Measurements from ENCODE around the gene PES1.

GRCh38 chr22:30546616-30547015 is 45.1 kb downstream of the PES1 start, which contains the start of gene SEC14L6:
- no peak for TF ChIP-seq CTCF (IDR thresholded peaks at IDR 0.05)
- TF ChIP-seq POLR2AphosphoS5 (IDR thresholded peaks at IDR 0.05) = no peak
- no peak for TF ChIP-seq EP300 (IDR thresholded peaks at IDR 0.05)
- no peak for TF ChIP-seq POLR2A (IDR thresholded peaks at IDR 0.05)
